Fibroblast of pulmonary artery (primary cell): ENCODE data around the gene GALNT3.

Experiments
- DNase-seq: peaks from one replicate; pipeline ENCODE4 v3.0.0-alpha.2; 2010; ENCODE audit warnings: low read depth
- H3K4me3 ChIP-seq: replicated peaks from 2 replicates; pipeline ENCODE4 v1.5.1; 2011; ENCODE audit warnings: low read depth, mild to moderate bottlenecking, control low read depth, low read length, moderate library complexity
- TF ChIP-seq, protein P1 (sequence below): IDR thresholded peaks from 2 replicates; pipeline ENCODE4 v1.5.1; 2011; ENCODE audit warnings: mild to moderate bottlenecking, control low read depth, low read length, inconsistent platforms; ENCODE audit errors: missing control alignments

Gene GALNT3

GRCh38 chr2:165833156-165833555 lies 39.1 kb upstream of the GALNT3 start:
- TF ChIP-seq, protein P1, sequence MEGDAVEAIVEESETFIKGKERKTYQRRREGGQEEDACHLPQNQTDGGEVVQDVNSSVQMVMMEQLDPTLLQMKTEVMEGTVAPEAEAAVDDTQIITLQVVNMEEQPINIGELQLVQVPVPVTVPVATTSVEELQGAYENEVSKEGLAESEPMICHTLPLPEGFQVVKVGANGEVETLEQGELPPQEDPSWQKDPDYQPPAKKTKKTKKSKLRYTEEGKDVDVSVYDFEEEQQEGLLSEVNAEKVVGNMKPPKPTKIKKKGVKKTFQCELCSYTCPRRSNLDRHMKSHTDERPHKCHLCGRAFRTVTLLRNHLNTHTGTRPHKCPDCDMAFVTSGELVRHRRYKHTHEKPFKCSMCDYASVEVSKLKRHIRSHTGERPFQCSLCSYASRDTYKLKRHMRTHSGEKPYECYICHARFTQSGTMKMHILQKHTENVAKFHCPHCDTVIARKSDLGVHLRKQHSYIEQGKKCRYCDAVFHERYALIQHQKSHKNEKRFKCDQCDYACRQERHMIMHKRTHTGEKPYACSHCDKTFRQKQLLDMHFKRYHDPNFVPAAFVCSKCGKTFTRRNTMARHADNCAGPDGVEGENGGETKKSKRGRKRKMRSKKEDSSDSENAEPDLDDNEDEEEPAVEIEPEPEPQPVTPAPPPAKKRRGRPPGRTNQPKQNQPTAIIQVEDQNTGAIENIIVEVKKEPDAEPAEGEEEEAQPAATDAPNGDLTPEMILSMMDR, result no peak
- no peak overlapping the region for H3K4me3 ChIP-seq
- DNase-seq, result peak; percentile 68

- no peak overlapping the region for H3K4me3 ChIP-seq
- TF ChIP-seq, protein P1, result no peak
- DNase-seq, result no peak
Measured at GRCh38 chr2:165827921-165828276, 33.9 kb upstream of the GALNT3 start.

GRCh38 chr2:165827016-165827920 lies 33.2 kb upstream of the GALNT3 start:
- TF ChIP-seq, protein P1, result no peak
- H3K4me3 ChIP-seq, result no peak overlapping the region
- DNase-seq, result no peak

- peak; percentile 64 for DNase-seq
- TF ChIP-seq, protein P1, result no peak
- no peak overlapping the region for H3K4me3 ChIP-seq
Measured at GRCh38 chr2:165825041-165825440, 31.0 kb upstream of the GALNT3 start.

DNA sequence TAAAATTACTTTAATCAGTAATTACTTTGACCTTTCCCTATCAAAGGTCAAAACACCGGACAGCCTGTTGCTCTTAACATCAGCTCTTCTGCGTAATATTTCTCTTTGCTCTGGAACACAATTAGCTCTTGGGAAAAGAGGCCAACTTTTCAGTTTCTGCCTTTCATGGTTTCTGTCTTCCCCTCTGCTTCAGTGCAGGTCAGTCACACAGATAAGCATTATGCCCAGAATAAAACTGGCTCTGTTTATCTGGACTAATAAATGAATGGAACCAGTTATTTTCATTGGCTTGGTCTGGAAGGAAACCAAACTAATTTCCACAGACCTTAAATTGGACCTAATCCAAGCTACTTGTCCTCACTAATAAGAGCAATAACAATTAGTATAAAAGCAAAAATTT lies 26.2 kb upstream of the GALNT3 start:
- TF ChIP-seq, protein P1, result no peak
- DNase-seq, result no peak
- H3K4me3 ChIP-seq, result no peak overlapping the region

- DNase-seq, result no peak
- H3K4me3 ChIP-seq, result no peak overlapping the region
- TF ChIP-seq, protein P1, result no peak
Measured at GRCh38 chr2:165818920-165819319, 24.9 kb upstream of the GALNT3 start.
